Measurements from ENCODE around the gene MPPED1. TPM values are rescaled to one million over a fixed set of nuclear protein-coding genes. Genes with fewer than 3 reads are reported as not detected.

Gene MPPED1
- total and polyA plus RNA-seq, 2 of the 13 experiments (the other 11 are each of a cell fraction or from before 2014, with no cell fraction given) = 0.77 TPM; not detected in 1

DNA sequence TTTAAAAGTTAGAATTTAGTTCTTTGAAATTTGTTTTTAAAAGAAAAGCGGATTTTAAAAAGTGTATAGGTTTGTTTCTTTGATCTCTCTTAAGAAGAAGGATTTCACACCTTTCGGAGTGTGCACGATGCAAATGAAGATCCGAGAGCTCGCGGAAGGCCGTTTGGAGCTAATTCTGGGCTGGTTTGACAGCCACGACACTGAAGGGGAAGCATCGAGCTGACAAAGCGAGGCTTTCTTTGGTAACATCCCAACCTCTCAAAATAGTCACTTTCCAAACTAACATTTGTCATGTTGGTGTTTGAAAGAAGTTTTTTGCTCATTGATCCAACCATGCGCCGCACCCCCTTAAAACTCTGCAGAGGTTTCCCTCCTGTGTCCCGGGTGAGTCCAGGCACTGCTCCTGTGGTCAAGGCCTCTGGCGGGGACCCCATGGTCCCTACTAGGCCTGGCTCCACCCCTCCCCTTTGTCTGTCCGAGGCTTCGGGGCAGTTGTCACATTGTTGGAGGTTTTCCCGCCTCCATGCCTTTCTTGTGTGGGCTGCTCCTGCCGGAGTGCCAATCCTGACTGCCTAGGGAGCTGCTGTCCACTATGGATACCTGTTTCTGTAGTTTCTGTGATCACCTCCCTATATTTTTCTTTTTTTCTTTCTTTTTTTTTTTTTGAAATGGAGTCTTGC, 39.7 kb downstream of the MPPED1 start:
- no peak overlapping the region for H3K27ac ChIP-seq (ENCODE audit: extremely low read length, insufficient read depth, low read length)
- H3K36me3 ChIP-seq (replicated peaks in 1 of 2; ENCODE audit: control insufficient read depth in 1 of 2, insufficient read depth in 2 of 2, low read length in 2 of 2) = no peaks in the 10 kb centered on the region
- no peak overlapping the region for H3K9ac ChIP-seq (ENCODE audit: insufficient read depth, low read depth, low read length)
- H2AFZ ChIP-seq (ENCODE audit: low read length) = no peak overlapping the region
- H3K4me3 ChIP-seq (replicated peaks in 1 of 3; ENCODE audit: insufficient read depth in 1 of 3, low read depth in 2 of 3, low read length in 3 of 3) = no peak overlapping the region
- intact Hi-C loops (cut with micrococcal nuclease; ENCODE audit: unreplicated experiment) (no loop called here), in situ Hi-C loops (cut with HindIII; ENCODE audit: extremely low pct_ligation_motif_present, low pct_unique_long_range_greater_than_20kb) (no loop called here)
- ChIA-PET POLR2A (no interaction called here), CTCF (ENCODE audit: low intra/inter-chr PET ratio, low total read pairs) (no interaction called here)
- no TSS peak for BruUV-seq (replicated peaks)
- FAIRE-seq = no peak
- no peak overlapping the region for H3K4me2 ChIP-seq (ENCODE audit: low read depth, low read length)
- 42% methylated on average over 18 of the region's 18 CpGs for WGBS (ENCODE audit: low lambda C conversion rate)
- no peaks in the 10 kb centered on the region for H3K79me2 ChIP-seq (ENCODE audit: insufficient read depth, low read length)
- H3K27me3 ChIP-seq (ENCODE audit: control insufficient read depth in 1 of 2, insufficient read depth in 2 of 2, low read length in 2 of 2) = no peaks in the 10 kb centered on the region
- H3K9me3 ChIP-seq (ENCODE audit: low read length) = no peaks in the 10 kb centered on the region
- DNase-seq (ENCODE audit: low spot score) = no peak
- no peaks in the 10 kb centered on the region for H4K20me1 ChIP-seq (ENCODE audit: insufficient read depth, low read length)
- no peaks in the 10 kb centered on the region for H3K4me1 ChIP-seq (ENCODE audit: insufficient read depth, low read length)
- ATAC-seq = no peak
- TF ChIP-seq, protein P1, sequence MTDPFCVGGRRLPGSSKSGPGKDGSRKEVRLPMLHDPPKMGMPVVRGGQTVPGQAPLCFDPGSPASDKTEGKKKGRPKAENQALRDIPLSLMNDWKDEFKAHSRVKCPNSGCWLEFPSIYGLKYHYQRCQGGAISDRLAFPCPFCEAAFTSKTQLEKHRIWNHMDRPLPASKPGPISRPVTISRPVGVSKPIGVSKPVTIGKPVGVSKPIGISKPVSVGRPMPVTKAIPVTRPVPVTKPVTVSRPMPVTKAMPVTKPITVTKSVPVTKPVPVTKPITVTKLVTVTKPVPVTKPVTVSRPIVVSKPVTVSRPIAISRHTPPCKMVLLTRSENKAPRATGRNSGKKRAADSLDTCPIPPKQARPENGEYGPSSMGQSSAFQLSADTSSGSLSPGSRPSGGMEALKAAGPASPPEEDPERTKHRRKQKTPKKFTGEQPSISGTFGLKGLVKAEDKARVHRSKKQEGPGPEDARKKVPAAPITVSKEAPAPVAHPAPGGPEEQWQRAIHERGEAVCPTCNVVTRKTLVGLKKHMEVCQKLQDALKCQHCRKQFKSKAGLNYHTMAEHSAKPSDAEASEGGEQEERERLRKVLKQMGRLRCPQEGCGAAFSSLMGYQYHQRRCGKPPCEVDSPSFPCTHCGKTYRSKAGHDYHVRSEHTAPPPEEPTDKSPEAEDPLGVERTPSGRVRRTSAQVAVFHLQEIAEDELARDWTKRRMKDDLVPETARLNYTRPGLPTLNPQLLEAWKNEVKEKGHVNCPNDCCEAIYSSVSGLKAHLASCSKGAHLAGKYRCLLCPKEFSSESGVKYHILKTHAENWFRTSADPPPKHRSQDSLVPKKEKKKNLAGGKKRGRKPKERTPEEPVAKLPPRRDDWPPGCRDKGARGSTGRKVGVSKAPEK (CRISPR knock-in tag; IDR thresholded peaks at IDR 0.05; ENCODE audit: borderline replicate concordance) = no peak
- no peak for TF ChIP-seq ZNF329 (CRISPR knock-in tag; IDR thresholded peaks at IDR 0.05; ENCODE audit: low read depth)
- no peak for TF ChIP-seq ZNF317 (CRISPR knock-in tag; IDR thresholded peaks at IDR 0.05)
- no peak for TF ChIP-seq ARNTL (CRISPR knock-in tag; IDR thresholded peaks at IDR 0.05)
- TF ChIP-seq, protein P2, sequence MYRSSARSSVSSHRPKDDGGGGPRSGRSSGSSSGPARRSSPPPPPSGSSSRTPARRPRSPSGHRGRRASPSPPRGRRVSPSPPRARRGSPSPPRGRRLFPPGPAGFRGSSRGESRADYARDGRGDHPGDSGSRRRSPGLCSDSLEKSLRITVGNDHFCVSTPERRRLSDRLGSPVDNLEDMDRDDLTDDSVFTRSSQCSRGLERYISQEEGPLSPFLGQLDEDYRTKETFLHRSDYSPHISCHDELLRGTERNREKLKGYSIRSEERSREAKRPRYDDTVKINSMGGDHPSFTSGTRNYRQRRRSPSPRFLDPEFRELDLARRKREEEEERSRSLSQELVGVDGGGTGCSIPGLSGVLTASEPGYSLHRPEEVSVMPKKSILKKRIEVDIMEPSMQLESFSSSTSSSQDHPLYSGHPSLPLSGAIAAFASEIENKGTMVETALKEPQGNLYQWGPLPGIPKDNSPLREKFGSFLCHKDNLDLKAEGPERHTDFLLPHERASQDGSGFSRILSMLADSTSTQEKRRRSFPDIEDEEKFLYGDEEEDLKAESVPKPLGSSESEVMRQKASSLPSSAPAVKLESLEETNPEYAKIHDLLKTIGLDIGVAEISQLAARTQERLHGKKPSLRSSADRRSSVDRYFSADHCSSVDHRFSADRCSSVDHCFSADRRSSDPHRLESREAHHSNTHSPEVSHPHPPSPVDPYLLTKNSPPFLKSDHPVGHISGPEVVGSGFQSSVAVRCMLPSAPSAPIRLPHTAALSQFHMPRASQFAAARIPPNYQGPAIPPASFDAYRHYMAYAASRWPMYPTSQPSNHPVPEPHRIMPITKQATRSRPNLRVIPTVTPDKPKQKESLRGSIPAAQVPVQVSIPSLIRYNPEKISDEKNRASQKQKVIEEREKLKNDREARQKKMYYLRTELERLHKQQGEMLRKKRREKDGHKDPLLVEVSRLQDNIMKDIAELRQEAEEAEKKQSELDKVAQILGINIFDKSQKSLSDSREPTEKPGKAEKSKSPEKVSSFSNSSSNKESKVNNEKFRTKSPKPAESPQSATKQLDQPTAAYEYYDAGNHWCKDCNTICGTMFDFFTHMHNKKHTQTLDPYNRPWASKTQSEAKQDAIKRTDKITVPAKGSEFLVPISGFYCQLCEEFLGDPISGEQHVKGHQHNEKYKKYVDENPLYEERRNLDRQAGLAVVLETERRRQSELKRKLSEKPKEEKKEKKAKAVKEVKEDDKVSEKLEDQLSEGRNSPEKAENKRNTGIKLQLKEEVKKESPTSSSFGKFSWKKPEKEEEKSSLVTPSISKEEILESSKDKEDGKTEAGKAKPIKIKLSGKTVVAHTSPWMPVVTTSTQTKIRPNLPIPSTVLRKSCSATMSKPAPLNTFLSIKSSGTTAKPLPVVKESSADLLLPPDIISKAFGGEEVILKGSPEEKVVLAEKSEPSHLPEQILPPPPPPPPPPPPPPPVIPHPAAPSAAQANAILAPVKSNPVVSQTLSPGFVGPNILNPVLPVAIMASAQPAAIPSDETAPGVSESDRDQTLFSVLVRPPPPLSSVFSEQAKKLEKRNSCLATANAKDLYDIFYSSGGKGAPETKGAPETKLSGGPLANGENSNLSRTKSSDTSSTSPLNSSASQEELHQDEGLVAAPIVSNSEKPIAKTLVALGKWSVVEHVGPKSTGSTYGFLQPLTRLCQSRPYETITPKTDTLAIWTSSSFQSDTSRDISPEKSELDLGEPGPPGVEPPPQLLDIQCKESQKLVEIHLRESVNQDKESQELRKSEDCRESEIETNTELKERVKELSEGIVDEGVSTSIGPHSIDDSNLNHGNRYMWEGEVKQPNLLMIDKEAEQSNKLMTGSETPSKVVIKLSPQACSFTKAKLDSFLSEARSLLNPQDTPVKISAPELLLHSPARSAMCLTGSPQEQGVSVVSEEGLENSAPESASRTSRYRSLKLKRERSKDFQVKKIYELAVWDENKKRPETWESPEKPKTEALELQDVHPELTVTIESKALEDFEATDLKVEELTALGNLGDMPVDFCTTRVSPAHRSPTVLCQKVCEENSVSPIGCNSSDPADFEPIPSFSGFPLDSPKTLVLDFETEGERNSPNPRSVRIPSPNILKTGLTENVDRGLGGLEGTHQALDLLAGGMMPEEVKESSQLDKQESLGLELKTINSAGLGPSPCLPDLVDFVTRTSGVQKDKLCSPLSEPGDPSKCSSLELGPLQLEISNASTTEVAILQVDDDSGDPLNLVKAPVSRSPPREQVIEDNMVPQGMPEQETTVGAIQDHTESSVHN (CRISPR knock-in tag; IDR thresholded peaks at IDR 0.05) = no peak
- TF ChIP-seq TOPORS (CRISPR knock-in tag; IDR thresholded peaks at IDR 0.05) = no peak
- no peak for TF ChIP-seq KAT7 (CRISPR knock-in tag; IDR thresholded peaks at IDR 0.05; ENCODE audit: borderline replicate concordance)
- no peak for TF ChIP-seq ZNF598 (CRISPR knock-in tag; IDR thresholded peaks at IDR 0.05; ENCODE audit: borderline replicate concordance)
- no peak for TF ChIP-seq ZKSCAN1 (IDR thresholded peaks at IDR 0.05; ENCODE audit: low read length)
- no peak for TF ChIP-seq ZNF44 (CRISPR knock-in tag; IDR thresholded peaks at IDR 0.05)
- TF ChIP-seq FOXA3 (CRISPR knock-in tag; IDR thresholded peaks at IDR 0.05) = no peak
- no peak for TF ChIP-seq SYNCRIP (IDR thresholded peaks at IDR 0.05; ENCODE audit: insufficient read depth, low read depth, low read length)
- no peak for TF ChIP-seq ZNF777 (CRISPR knock-in tag; IDR thresholded peaks at IDR 0.05)
- no peak for TF ChIP-seq RXRA (CRISPR knock-in tag; IDR thresholded peaks at IDR 0.05)
